H4 (cell line): ENCODE data around the gene COL4A1. TPM values are rescaled to one million over a fixed set of nuclear protein-coding genes. Genes with fewer than 3 reads are reported as not detected.

Source experiments
- DNase-seq: peaks from one replicate; pipeline ENCODE4 v3.0.0-alpha.2; 2015; ENCODE audit warnings: low spot score
- total RNA-seq: library from RNA; depleted of rRNA; stranded (reverse); fragments of >200 nt; shearing (Covaris generic); gene quantifications from 2 replicates; pipeline ENCODE4 v1.2.3, GENCODE V29; 2014

Gene COL4A1
- total RNA-seq, 1 experiment from 2014 or later = 56.1 TPM

- DNase-seq = no peak
Observed at GRCh38 chr13:110237875-110238817, 68.8 kb downstream of the COL4A1 start.

GRCh38 chr13:110236831-110237261, 70.1 kb downstream of the COL4A1 start:
- no peak for DNase-seq

- DNase-seq = no peak
Observed at GRCh38 chr13:110236431-110236830, 70.5 kb downstream of the COL4A1 start.

- no peak for DNase-seq
Observed at GRCh38 chr13:110234532-110234931, 72.4 kb downstream of the COL4A1 start.

GRCh38 chr13:110233951-110234280, 73.0 kb downstream of the COL4A1 start:
- DNase-seq = no peak

GRCh38 chr13:110233181-110233950, 73.6 kb downstream of the COL4A1 start:
- DNase-seq = no peak

- no peak for DNase-seq
Observed at GRCh38 chr13:110232756-110233155, 74.2 kb downstream of the COL4A1 start.

GRCh38 chr13:110232142-110232541, 74.8 kb downstream of the COL4A1 start:
- no peak for DNase-seq

GRCh38 chr13:110231348-110232047, 75.5 kb downstream of the COL4A1 start:
- no peak for DNase-seq

GRCh38 chr13:110230661-110231347, 76.2 kb downstream of the COL4A1 start:
- no peak for DNase-seq

- no peak for DNase-seq
Observed at GRCh38 chr13:110229905-110230563, 76.9 kb downstream of the COL4A1 start.

GRCh38 chr13:110228936-110229904, 77.7 kb downstream of the COL4A1 start:
- no peak for DNase-seq

- no peak for DNase-seq
Observed at GRCh38 chr13:110227864-110228643, 78.9 kb downstream of the COL4A1 start.

GRCh38 chr13:110227416-110227815, 79.5 kb downstream of the COL4A1 start:
- DNase-seq = no peak

- no peak for DNase-seq
Observed at GRCh38 chr13:110225609-110226574, 81.1 kb downstream of the COL4A1 start.

- DNase-seq = no peak
Observed at GRCh38 chr13:110225003-110225402, 82.0 kb downstream of the COL4A1 start.

- DNase-seq = no peak
Observed at GRCh38 chr13:110224519-110224918, 82.4 kb downstream of the COL4A1 start.
